GM18907 (cell line): ENCODE measurements around the gene ATP6V0E1.
"Not testable (repeated sequence)": the region's sequence is repeated elsewhere in the genome, so short reads cannot be mapped to it uniquely, and the experiment has no call there.

Source experiments
- ATAC-seq: cut with Tn5 transposase; IDR thresholded peaks from one replicate; pipeline ENCODE4 v1.9.1; 2021; ENCODE audit warnings: mild to moderate bottlenecking, moderate library complexity; ENCODE audit not compliant: unreplicated experiment

ATP6V0E1 gene

DNA sequence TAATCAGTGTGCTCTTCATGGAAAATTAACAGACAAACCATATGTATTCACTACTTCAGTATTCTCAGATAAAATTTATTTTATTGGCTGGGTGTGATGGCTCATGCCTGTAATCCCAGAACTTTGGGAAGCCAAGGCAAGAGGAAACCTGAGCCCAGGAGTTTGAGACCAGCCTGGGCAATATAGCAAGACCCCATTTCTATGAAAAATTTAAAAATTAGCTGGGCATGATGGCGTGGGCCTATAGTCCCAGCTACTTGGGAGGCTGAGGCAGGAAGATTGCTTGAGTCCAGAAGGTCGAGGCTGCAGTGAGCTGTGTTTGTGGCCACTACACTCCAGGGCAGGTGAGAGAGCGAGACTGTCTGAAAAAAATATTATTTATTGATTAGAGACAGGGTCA, 49.2 kb downstream of the ATP6V0E1 start:
- ATAC-seq = no peak

- ATAC-seq = no peak
These were observed 50.4 kb downstream of the ATP6V0E1 start for GRCh38 chr5:173033923-173034322.

- ATAC-seq = peak; percentile 69
These were observed 52.5 kb downstream of the ATP6V0E1 start for GRCh38 chr5:173035904-173036707.

DNA sequence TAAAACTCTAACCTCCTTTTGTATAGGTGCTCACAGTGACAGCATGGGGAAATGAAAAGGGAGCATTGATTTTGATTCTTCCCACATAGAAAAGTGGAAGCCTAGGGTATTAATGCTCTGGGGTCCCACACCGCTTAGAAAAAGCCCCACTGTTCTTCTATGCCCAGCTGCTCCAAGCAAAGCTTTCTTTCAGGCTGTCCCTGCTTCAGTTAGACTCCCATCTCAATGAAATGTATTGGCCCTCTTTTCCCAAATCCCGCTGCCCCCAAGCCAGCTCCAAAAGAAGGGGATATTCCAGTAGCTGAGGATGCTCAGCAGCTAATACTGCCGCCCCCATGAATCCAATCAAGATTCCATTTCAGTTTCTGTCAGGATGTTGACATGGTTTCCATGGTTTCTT, 55.6 kb downstream of the ATP6V0E1 start:
- no peak for ATAC-seq

DNA sequence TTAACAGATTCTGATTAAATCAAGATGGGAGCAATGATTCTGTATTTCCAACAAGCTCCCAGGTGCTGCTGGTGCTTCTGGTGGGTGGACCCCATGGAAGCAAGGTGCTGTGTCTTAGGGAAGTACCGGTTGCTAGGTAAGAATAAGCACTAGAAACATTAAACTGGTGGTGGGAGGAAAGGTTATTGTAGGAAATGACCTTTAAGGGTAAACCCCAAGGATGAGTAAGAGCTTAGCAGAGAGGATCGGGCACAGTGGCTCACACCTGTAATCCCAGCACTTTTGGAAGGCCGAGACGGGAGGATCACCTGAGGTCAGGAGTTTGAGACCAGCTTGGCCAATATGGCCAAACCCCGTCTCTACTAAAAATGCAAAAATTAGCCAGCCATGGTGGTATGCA, 56.4 kb downstream of the ATP6V0E1 start:
- no peak for ATAC-seq

GRCh38 chr5:173041881-173042762, 58.6 kb downstream of the ATP6V0E1 start:
- ATAC-seq = no peak

GRCh38 chr5:173042763-173043107, 59.2 kb downstream of the ATP6V0E1 start:
- no peak for ATAC-seq

- no peak for ATAC-seq
These were observed 61.9 kb downstream of the ATP6V0E1 start for GRCh38 chr5:173045474-173045873.

DNA sequence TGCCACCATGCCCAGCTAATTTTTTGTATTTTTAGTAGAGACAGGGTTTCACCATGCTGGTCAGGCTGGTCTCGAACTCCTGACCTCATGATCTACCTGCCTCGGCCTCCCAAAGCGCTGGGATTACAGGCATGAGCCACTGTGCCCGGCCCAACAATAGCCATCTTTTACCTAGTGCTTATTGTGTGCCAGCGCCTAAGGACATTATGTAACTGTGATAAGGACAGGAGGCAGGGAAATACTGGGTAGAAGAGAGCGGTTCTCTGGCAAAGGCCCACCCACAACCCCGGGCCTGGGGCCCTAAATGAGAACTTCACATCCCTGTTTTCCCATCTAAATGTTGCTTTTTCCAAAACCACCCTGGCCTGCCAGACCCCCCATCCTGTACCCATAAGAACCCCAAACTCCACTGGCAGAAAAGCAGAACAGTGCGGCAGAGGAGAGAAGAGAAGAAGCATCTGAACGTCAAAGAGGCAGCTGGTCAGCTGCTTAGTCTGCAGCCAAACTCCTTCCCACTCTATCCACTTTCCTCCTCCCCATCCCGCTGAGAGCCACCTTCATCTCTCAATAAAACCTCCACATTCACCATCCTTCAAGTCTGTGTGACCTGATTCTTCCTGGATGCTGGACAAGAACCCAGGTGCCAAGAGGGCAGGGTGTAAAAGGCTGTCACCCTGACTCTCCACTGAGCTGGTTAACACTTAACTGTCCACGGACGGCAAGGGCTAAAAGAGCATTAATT, 63.7 kb downstream of the ATP6V0E1 start:
- ATAC-seq = not testable (repeated sequence)

GRCh38 chr5:173047838-173048105, 64.2 kb downstream of the ATP6V0E1 start:
- no peak for ATAC-seq

- no peak for ATAC-seq
These were observed 67.2 kb downstream of the ATP6V0E1 start for GRCh38 chr5:173050791-173051190.

DNA sequence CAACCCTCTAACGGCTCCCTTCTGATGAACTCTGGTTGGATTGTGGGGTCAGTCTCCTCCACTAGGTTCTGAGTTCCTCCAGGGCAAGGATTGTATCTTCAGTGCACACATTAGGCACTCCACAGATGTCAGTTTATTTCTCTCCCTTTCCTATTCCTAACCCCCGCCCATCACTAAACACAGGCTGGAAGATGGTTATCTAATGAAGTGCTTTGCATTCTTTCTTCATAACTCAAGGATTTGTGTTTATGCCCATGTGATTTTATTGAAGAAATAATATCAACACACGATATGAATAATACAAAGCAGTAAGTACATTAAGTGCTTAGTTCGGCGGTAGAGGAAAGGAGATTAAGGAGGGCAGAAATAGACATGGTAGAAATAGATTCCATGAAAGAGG, 68.2 kb downstream of the ATP6V0E1 start:
- no peak for ATAC-seq

DNA sequence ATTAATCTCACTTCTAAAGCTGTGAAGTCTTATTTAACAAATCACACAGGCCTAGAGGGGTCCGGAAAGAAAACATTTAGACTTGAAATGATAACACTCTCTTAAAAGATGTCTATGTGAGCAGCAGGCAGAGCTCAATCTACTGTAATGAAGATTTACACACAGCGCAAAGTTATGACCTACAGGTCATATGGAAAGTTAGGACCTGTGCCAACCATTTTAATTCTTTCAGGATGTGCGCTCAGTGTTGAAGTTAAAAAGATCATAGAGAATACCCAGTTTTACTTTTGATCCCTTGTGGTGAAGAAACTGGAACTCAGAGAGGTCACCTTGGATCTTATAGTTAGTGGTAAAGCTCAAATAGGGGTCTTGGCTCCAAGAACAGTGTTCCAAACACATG, 69.5 kb downstream of the ATP6V0E1 start:
- no peak for ATAC-seq

- ATAC-seq = no peak
These were observed 71.6 kb downstream of the ATP6V0E1 start for GRCh38 chr5:173055042-173055721.

GRCh38 chr5:173055722-173055982, 72.1 kb downstream of the ATP6V0E1 start:
- peak; percentile 8 for ATAC-seq

DNA sequence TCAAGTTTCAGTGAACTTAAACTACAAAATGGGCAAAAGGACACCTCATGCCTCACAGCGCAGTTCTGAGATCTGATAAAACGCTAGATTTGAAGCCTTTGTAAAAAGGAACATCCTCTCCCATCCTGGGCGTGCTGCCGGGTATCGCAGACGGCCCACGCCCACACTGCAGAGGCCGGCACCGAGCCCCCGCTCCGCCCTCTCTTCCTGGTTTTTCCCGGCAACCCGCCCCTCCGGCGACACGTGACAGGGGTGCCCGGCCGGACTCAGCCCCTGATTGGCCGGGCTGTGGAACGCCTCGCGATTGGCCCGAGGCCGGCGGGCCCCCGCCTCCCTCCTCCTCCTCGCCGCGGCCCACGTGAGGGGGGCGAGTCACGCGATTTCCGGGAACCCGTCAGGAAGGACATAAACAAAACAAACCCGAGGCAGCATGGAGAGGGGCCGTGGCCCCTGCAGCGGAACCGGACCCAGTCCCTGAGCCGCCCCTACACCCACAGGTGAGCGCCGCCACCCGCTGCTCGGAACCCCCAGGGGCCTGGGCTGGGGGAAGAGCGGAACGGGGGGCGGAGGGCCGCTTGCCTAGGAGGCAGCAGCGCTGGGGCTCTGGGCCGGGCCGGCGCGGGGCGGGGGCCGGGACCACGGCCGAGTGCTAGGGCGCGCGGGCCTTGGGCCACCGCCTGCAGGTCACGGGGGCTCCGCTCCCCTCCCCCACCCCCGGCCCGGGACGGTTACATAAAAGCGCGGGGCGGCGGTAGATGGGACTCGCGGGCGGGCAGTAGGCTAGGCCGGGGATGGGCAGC, 72.6 kb downstream of the ATP6V0E1 start, which contains the start of gene CREBRF:
TSS of gene CREBRF (plus strand) at position 370 of the 800 bp plus-strand sequence. CDS start 24,424 bp downstream, outside the sequence.
- ATAC-seq = peak; percentile 75

DNA sequence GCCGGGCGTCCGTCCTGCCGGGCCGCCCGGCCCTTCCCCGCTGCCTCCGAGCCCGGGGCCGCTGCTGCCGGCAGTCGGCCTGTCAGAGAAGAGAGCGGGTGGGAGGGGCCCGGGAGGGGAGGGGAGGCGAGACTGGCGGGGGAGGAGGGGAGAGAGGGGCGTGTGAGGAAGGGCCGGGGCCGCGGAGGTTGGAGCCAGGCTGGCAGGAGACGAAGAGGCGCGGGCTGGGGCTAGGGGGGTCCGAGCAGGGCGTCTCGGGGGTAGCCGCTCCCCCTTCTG, 73.2 kb downstream of the ATP6V0E1 start:
- peak; percentile 32 for ATAC-seq

DNA sequence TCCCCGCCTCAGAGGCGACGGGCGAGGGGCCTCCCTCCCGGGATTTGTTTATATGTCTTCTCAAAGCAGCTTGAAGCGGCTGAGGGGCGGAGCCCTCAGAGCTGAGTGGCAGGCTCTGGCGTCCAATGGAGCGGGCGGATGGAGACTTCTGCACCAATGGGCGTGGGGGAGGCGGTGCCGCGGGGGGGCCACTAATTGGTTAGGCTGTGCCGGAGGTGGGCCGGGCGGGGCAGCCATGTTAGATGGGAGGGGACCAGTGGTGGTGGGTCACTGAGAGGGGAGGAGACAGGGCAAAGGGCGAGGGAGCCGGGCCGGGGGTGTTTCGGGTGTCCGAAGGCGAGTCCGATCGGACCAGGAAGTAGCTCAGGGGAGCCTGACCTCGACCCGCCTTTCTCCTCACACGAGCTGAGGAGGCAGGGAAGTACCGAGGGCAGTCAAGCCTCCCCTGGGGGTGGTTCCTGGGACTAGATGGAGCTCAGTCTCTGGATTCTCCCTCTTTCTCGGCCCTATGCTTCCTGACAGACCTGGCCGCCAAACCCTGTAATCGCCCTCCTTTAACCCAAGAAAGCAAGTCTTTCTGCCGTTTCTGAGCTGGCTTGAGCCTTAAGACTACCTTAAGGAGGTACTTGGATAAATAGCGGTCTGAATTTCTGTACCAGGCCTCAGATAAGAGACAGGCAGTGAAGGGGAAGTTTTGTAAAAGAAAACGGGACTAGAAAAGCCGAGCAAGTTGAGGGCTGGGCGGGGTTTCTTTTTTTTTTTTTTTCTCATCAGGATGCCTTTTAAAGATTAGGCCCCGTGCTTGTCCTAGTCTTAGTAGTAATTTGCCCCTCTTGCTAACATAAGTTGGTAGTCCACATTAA, 73.7 kb downstream of the ATP6V0E1 start:
- ATAC-seq = peak; percentile 79

DNA sequence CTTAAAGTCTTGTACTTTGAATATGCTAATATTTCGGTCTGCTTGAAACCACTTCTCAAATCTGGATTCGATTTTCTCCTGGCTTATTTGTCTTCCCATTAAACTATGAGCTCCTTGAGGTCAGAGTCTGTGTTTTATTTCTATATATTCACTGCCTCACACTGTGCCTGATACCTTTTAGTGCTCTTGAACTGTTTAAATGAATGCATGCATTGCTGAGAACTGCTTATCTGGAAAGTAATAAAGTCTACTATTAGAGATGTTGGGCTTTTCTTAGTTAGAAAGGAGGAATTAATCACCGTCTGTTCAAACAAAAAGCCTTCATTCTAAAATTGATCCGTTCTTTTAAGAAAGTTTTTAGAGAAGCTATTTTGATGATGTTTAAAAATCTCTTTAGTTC, 78.6 kb downstream of the ATP6V0E1 start:
- no peak for ATAC-seq

DNA sequence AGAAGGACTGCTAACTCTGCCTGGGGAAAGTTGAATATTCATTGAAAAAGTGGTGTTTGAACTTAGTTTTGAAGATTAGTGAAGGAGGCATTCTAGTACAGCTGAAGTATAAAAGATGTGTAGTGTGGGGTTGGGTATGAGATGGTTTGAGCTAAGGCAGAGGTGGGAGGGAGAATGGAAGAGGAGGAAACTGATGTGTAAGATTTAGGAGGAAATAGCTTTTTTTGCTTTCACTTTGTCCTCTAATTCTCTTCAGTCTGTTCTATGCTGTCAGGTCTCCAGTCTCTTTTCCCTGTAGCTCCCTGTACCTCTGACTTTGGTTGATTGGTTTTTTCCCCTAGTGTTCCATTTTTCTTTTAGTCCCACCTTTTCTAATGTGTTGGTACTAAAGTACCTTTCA, 81.6 kb downstream of the ATP6V0E1 start:
- no peak for ATAC-seq
